ENCODE measurements around the gene ECHDC3.
"Not testable (repeated sequence)": the region's sequence is repeated elsewhere in the genome, so short reads cannot be mapped to it uniquely, and the experiment has no call there.

The ECHDC3 gene

GRCh38 chr10:11716686-11717085, 25.5 kb upstream of the ECHDC3 start:
- DNase-seq (ENCODE audit: low read depth), result no peak

- no peak for DNase-seq (ENCODE audit: low read depth)
These were observed 22.5 kb upstream of the ECHDC3 start for GRCh38 chr10:11719496-11720259.

GRCh38 chr10:11720260-11720741, 21.9 kb upstream of the ECHDC3 start:
- no peak for DNase-seq (ENCODE audit: low read depth)

GRCh38 chr10:11721806-11722205, 20.4 kb upstream of the ECHDC3 start:
- DNase-seq (ENCODE audit: low read depth), result no peak

- DNase-seq (ENCODE audit: low read depth), result no peak
These were observed 18.8 kb upstream of the ECHDC3 start for GRCh38 chr10:11723359-11723758.

GRCh38 chr10:11724938-11725776, 17.0 kb upstream of the ECHDC3 start:
- DNase-seq (ENCODE audit: low read depth), result peak; percentile 58

- DNase-seq (ENCODE audit: low read depth), result no peak
These were observed 16.3 kb upstream of the ECHDC3 start for GRCh38 chr10:11725912-11726311.

- DNase-seq (ENCODE audit: low read depth), result no peak
These were observed 14.6 kb upstream of the ECHDC3 start for GRCh38 chr10:11727563-11727962.

- no peak for DNase-seq (ENCODE audit: low read depth)
These were observed 13.8 kb upstream of the ECHDC3 start for GRCh38 chr10:11728353-11728752.

- DNase-seq (ENCODE audit: low read depth), result no peak
These were observed 12.3 kb upstream of the ECHDC3 start for GRCh38 chr10:11729790-11730315.

- no peak for DNase-seq (ENCODE audit: low read depth)
These were observed 11.4 kb upstream of the ECHDC3 start for GRCh38 chr10:11730779-11731178.

GRCh38 chr10:11736767-11737166, 5.4 kb upstream of the ECHDC3 start:
- not testable (repeated sequence) for DNase-seq (ENCODE audit: low read depth)

GRCh38 chr10:11737258-11738032, 4.7 kb upstream of the ECHDC3 start:
- DNase-seq (ENCODE audit: low read depth), result not testable (repeated sequence)

- DNase-seq (ENCODE audit: low read depth), result no peak
These were observed 1.3 kb upstream of the ECHDC3 start for GRCh38 chr10:11740907-11741306.

GRCh38 chr10:11741608-11742007, 574 bp upstream of the ECHDC3 start:
- DNase-seq (ENCODE audit: low read depth), result no peak

GRCh38 chr10:11742779-11743298, 657 bp downstream of the ECHDC3 start:
- DNase-seq (ENCODE audit: low read depth), result no peak

- DNase-seq (ENCODE audit: low read depth), result no peak
These were observed 1.5 kb downstream of the ECHDC3 start for GRCh38 chr10:11743461-11744338.

- DNase-seq (ENCODE audit: low read depth), result no peak
These were observed 2.9 kb downstream of the ECHDC3 start for GRCh38 chr10:11745045-11745444.

- no peak for DNase-seq (ENCODE audit: low read depth)
These were observed 4.8 kb downstream of the ECHDC3 start for GRCh38 chr10:11746883-11747539.

GRCh38 chr10:11748866-11749265, 6.7 kb downstream of the ECHDC3 start:
- DNase-seq (ENCODE audit: low read depth), result no peak
